Astrocyte of the spinal cord (primary cell): ENCODE data around the gene TMEM154.

ENCODE experiments used
- DNase-seq: peaks from one replicate; pipeline ENCODE4 v3.0.0; 2011; ENCODE audit warnings: low read depth, low spot score
- H3K4me3 ChIP-seq: 2 replicates; pipeline ENCODE4 v1.5.1; 2011; ENCODE audit warnings: low read depth, mild to moderate bottlenecking, low read length, moderate library complexity
- CTCF ChIP-seq: IDR thresholded peaks from 2 replicates; pipeline ENCODE4 v1.5.1; 2012; ENCODE audit warnings: low read depth, mild to moderate bottlenecking, low read length, inconsistent platforms
- in situ Hi-C: cut with HindIII; loops from 2 replicates; pipeline ENCODE4 v1.10.0; 2017; ENCODE audit warnings: low sequenced_read_pairs

TMEM154 gene

GRCh38 chr4:152599095-152599494, 80.7 kb downstream of the TMEM154 start:
- in situ Hi-C loops = no loop called here
- no peak for DNase-seq

GRCh38 chr4:152598454-152598853, 81.3 kb downstream of the TMEM154 start:
- DNase-seq = no peak
- no peak for TF ChIP-seq CTCF
- H3K4me3 ChIP-seq = no peak overlapping the region
- in situ Hi-C loops = no loop called here

More at GRCh38 chr4:152599095-152599494, 80.7 kb downstream of the TMEM154 start:
- no peak overlapping the region for H3K4me3 ChIP-seq
- no peak for TF ChIP-seq CTCF

GRCh38 chr4:152594978-152595925, 84.5 kb downstream of the TMEM154 start:
- no peak overlapping the region for H3K4me3 ChIP-seq
- TF ChIP-seq CTCF = no peak
- DNase-seq = no peak
- in situ Hi-C loops = no loop called here

- in situ Hi-C loops = no loop called here
- DNase-seq = no peak
- TF ChIP-seq CTCF = no peak
- H3K4me3 ChIP-seq = no peak overlapping the region
These were observed 85.7 kb downstream of the TMEM154 start for GRCh38 chr4:152594057-152594456.

- no peak overlapping the region for H3K4me3 ChIP-seq
- TF ChIP-seq CTCF = no peak
- DNase-seq = no peak
- in situ Hi-C loops = no loop called here
These were observed 87.9 kb downstream of the TMEM154 start for GRCh38 chr4:152591876-152592275.

- TF ChIP-seq CTCF = no peak
- H3K4me3 ChIP-seq = no peak overlapping the region
- peak; percentile 33 for DNase-seq
- in situ Hi-C loops = no loop called here
These were observed 88.4 kb downstream of the TMEM154 start for GRCh38 chr4:152591396-152591795.
